COLO829 (cell line): ENCODE measurements around the gene AJM1.
A peak's percentile ranks its signal among the peaks of the same experiment; 100 is the strongest.
"Not testable (repeated sequence)": the region's sequence is repeated elsewhere in the genome, so short reads cannot be mapped to it uniquely, and the experiment has no call there.

Experiments
- DNase-seq: peaks from one replicate; pipeline ENCODE4 v3.0.0; 2012; ENCODE audit warnings: low spot score

AJM1 gene

DNA sequence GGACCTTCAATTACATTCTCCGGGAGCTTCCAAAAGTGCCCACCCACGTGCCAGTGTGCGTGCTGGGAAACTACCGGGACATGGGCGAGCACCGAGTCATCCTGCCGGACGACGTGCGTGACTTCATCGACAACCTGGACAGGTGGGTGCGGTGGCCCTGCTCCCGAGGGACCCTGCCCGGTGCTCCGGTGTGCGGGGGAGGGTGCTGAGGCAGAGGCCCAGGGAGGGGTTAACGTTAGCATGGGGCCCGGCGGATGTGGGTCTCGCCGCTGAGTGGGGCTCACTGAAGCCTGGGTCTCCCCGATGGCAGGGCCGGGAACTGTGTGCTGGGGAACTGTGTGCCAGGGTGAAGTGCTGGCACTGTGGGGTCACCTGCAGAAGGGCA lies 10.6 kb upstream of the AJM1 start:
- DNase-seq = no peak

DNA sequence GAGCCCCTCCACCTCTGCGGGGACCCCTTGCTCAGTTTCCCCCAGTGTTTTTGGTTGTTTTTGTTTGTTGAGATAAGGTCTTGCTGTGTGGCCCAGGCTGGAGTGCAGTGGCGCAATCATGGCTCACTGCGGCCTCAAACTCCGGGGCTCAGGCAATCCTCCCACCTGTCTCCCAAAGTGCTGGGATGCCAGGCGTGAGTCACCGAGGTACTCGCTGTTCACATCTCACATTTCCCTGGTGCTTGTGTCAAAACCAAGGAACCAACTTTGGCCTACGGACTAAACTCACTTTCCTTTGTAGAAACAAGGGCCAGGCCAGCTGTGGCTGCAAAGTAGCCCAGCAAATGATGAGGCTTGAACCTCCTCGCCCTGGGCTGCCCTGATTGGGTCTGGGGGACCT lies 9.7 kb upstream of the AJM1 start:
- DNase-seq = no peak

GRCh38 chr9:136833381-136834048 lies 8.8 kb upstream of the AJM1 start:
- DNase-seq = not testable (repeated sequence)

- DNase-seq = no peak
Measured at GRCh38 chr9:136835162-136835931, 6.9 kb upstream of the AJM1 start.

DNA sequence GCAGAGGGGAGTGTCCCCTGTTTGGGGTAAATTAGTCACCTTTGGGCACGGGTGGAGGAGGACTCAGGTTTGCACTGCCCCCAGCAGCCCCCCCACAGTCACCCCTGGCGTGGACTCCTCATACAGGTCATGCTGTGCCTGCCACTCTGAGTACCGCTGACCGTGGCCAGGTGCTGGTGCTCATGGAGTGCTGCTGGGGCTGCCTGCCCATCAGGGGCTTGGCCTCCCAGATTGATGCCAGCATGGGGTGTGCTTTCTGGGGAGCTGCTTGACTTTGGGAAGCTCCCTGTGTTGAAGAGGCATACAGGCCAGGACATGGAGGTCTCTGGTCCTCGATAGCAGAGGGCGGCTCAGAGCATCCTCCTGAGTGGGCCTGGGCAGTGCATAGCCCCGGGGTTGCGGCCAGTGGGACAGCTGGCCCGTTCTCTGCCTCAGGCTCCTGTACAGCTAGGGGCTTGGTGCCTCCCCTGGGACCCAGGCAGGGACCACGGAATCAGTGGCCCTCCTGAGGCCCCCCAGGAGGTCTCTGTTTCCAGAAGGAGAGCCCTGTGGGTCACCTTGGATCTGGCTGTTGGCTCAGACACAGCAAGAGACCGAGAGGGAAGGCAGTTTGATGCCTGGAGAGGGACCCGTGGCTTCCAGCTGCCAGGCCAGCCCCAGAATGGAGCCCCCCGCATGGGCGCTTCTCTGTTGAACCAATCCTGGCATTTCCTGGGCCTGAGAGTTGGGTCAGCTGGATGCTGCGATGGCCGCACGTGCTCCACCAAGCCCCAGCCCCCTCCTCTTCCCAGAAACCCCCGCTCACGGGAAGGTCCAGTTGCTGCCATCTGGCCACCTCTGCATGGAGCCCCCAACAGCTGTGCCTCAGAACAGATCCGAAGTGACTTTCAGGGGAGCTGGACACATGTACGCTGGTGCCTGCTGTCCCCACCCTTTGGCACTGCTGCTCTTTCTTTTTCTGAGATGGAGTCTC lies 6.1 kb upstream of the AJM1 start:
- DNase-seq = no peak

DNA sequence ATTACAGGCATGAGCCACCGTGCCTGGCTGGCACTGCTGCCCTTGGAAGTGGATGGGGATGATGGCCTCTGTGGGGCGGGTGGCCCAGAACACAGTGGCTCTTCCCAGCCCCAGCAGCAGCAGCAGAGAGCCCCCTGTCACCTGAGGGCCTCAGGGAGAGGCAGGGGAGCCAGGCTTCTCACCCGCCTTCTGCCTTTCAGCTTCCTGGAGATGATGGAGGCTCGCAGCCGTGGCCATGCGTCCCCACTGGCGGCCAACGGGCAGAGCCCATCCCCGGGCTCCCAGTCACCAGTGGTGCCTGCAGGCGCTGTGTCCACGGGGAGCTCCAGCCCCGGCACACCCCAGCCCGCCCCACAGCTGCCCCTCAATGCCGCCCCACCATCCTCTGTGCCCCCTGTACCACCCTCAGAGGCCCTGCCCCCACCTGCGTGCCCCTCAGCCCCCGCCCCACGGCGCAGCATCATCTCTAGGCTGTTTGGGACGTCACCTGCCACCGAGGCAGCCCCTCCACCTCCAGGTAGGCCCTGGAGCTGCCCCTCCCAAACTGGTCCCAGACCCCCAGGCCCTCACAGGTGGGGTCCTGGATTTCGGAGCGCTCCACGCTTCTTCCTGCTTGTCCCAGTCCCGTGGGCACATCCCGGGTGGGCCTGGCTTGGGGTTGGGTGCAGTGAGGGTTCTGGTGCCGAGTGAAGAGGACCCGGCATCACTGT lies 5.0 kb upstream of the AJM1 start:
- DNase-seq = no peak

DNA sequence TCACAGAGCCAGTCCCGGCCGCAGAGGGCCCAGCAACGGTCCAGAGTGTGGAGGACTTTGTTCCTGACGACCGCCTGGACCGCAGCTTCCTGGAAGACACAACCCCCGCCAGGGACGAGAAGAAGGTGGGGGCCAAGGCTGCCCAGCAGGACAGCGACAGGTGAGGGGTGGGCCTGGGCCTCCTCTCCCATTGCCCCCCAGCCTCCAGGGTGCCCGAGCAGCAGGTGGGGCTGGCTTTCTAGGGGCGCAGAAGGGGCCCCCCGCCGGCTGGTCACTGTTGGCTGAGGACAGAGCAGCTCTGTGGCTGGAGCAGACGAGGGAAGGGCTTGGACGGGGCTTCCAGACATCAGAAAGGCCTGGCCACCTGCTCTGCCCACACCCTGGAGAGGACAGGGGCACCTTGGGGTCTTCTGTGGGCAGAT lies 4.4 kb upstream of the AJM1 start:
- not testable (repeated sequence) for DNase-seq

DNA sequence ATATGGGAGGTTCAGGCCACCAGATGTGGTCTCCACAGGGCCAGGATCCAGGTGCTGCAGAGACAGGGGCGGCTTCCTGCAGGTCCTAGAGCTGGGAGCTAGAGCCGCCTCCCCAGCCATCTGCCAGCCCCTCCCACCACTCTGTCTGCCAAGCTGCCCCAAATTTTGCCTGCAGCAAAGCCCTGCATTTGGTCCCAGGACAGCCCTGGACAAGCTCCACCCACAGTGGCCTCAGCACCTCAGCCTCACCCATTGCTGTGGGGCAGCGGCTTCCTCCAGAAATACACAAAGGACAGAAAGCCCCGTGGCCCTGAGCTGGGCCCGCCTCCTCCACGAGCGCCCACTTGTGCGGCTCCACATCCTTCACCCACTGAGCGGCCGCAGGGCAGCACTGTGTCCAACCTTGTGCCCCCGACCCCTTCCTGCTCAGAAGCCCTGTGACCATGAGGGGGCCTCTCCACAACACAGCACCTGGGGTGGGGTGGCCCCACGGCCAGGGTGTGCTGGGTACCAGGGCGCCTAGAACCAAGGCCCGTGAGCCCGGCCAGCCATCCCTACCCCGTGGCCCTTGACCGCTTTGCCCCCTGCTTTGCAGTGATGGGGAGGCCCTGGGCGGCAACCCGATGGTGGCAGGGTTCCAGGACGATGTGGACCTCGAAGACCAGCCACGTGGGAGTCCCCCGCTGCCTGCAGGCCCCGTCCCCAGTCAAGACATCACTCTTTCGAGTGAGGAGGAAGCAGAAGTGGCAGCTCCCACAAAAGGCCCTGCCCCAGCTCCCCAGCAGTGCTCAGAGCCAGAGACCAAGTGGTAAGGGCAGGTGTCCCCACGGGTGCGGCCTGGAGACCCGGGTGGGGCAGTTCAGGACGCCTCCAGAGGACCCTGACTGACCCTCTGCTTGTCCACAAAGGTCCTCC lies 3.7 kb upstream of the AJM1 start:
- no peak for DNase-seq

DNA sequence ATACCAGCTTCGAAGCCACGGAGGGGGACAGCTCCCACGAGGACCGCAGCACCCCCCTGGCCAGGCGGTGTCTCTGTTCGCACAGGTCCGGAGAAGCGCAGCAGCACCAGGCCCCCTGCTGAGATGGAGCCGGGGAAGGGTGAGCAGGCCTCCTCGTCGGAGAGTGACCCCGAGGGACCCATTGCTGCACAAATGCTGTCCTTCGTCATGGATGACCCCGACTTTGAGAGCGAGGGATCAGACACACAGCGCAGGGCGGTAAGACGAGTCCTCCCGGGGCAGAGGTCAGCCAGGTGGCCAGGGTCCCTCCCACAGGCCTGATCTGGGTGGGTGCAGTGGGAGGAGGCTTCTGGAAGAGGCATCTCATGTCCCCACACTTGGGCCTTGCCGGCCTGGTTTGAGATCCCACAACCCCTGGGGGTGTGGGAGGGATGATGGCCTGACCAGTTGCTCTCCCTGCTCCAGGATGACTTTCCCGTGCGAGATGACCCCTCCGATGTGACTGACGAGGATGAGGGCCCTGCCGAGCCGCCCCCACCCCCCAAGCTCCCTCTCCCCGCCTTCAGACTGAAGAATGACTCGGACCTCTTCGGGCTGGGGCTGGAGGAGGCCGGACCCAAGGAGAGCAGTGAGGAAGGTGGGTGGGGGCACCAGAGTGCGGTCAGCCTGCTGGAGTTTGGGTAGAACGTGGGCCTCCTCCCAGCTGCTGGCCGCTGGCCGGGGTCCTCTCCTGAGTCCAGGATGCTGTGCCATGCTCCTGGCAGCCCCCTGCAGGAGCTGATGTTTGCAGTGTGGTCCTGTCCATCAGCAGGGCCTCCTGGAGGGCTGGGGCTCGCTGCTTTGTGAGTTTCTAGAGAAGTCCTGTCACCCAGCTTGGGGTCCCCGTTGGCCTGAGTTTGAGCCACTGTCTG lies 2.8 kb upstream of the AJM1 start:
- no peak for DNase-seq

DNA sequence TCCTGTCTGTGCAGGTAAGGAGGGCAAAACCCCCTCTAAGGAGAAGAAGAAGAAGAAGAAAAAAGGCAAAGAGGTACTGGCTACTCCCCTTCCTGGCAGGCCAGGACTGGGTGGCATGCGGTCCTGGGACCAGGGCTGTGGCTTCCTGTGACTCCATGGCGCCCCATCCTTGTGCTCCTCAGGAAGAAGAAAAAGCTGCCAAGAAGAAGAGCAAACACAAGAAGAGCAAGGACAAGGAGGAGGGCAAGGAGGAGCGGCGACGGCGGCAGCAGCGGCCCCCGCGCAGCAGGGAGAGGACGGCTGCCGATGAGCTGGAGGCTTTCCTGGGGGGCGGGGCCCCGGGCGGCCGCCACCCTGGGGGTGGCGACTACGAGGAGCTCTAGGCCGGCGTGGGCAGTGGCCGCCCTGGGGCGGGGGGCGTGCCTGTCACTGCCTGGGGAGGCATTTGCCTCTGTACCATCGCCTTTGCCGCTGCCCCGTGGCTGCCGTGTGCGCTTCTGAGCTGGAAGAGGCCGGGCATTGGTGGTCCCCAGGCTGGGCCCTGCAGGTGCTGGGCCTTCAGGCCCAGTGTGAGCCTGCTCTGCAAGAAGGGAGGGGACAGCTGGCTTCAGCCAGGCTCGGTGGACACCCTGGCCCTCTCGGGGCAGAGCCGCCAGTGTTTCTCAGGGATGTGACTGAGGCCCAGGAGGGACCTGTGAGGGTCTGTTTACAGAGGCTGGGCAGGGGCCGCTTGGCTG lies 2.0 kb upstream of the AJM1 start:
- no peak for DNase-seq

- DNase-seq = peak; percentile 23
Measured at GRCh38 chr9:136840877-136841645, 1.2 kb upstream of the AJM1 start.

- not testable (repeated sequence) for DNase-seq
Measured at GRCh38 chr9:136841646-136842379, 465 bp upstream of the AJM1 start.

DNA sequence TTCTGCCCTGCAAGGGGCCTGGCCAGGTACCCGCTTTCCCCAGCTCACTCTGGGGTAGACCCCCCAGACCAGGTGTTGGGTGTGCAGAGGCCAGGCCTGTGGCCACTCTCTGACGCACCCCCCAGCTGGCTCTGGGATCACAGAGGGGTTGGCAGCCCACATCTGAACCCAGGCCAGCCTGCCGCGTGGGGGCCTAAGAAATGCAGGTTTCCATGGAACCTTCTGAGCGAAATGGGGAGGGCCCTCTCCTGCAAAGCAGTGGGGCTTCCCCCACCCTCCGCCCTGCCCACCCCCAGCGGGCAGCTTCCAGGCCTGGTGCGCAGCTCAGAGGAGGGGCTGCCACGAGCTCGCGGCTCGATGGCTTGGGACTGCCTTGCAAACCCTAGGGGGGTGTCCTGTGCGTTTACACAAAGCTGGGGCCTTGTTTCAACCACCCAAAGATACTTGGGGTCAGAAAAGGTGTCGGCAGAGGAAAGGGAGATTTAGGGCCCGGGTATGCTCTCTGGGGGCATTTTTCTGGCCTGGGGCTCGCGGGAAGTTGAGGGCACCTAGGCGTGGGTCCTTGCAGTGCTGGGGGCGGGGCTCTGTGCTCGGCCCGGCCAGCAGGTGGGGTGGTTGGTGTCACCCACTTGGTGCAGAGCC lies 1.0 kb downstream of the AJM1 start:
- not testable (repeated sequence) for DNase-seq

- not testable (repeated sequence) for DNase-seq
Measured at GRCh38 chr9:136843801-136844740, 1.8 kb downstream of the AJM1 start.

- no peak for DNase-seq
Measured at GRCh38 chr9:136844761-136845464, 2.6 kb downstream of the AJM1 start.
